GM10248 (cell line): ENCODE data around the gene GRM4.

Source experiments
- CTCF ChIA-PET: fragments of 300-600 bp; sonication (Branson Sonifier 250); formaldehyde crosslinking; extraction: SDS; loops from one replicate; lab custom pipeline; 2021; ENCODE audit warnings: antibody characterized with exemption; lab: Yijun Ruan, JAX
- POLR2A ChIA-PET: fragments of 350-650 bp; sonication (Branson Sonifier 250); formaldehyde crosslinking; extraction: SDS; loops from one replicate; lab custom pipeline; 2020; ENCODE audit warnings: antibody characterized with exemption; lab: Yijun Ruan, JAX
- DNase-seq: peaks from one replicate; pipeline ENCODE4 v3.0.0; 2012; ENCODE audit errors: extremely low spot score
- CTCF ChIP-seq: IDR thresholded peaks from 2 replicates; pipeline ENCODE4 v1.5.1; 2012; ENCODE audit warnings: mild to moderate bottlenecking, low read depth; ENCODE audit errors: extremely low read depth, missing control alignments, control extremely low read depth

GRM4 gene

DNA sequence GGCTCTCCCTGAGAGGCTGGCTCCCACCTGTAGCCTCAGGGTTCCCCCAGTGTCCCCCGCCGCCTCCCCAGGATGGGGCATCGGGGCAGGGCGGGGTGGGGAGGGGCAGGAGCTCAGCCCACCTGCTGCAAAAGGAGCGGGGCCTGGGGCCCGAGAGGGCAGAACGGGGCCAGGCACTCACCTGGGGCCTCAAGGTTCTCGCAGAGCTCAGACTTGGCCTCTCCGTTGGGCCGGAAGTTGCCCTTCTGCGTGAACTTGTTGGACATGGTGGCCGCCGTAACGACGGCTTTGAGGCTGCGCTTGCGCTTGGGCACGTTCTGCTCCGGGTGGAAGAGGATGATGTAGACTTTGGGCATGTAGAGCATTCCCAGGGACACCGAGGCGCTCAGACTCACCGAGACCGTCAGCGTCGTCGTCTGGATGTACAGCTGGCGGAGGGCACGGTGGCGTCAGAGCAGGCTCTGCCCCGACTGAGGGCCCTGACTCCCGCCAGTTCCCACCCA lies 117.9 kb downstream of the GRM4 start:
- TF ChIP-seq CTCF = no peak
- DNase-seq = no peak
- POLR2A ChIA-PET = interaction anchor here (0.6 kb wide), 1 partner anchor 962 kb away, joined by 3 read pairs; no protein-coding TSS in a partner anchor
- CTCF ChIA-PET = interaction anchor here (0.8 to 4.3 kb wide), 13 partner anchors 10 to 448 kb away, joined by 3 to 80 read pairs (median 3); partner anchors contain the start of gene BAK1

DNA sequence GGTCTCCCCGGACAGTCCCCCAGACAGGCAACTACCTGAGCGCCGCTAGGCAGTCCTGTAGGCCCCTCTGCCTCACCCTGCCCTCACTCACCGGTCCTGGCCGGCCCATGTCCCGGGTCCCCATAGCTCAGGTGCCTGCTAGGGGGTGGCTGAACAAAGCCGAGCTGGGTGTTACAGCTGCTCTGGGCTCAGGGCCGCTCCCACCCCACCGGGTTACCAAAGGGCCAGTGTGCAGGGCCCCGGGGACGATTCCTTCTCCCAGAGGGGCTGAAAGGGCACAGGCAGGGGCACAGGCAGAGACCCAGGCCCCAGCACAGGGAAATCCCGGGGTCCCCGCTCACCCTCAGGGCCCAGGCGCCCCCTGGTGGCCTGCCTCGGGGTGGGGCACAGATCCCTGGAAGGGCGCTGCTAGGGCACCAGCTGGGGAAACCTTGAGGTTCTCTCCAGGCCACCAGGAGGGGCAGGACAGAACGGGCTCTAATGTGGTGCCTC lies 118.4 kb downstream of the GRM4 start:
- peak; percentile 79 for DNase-seq
- ChIA-PET POLR2A (no interaction called here), CTCF (interaction anchor here (0.6 to 4.3 kb wide), 18 partner anchors 10 to 448 kb away, joined by 3 to 80 read pairs (median 3); partner anchors contain the start of gene BAK1)
- TF ChIP-seq CTCF = peak; percentile 64

DNA sequence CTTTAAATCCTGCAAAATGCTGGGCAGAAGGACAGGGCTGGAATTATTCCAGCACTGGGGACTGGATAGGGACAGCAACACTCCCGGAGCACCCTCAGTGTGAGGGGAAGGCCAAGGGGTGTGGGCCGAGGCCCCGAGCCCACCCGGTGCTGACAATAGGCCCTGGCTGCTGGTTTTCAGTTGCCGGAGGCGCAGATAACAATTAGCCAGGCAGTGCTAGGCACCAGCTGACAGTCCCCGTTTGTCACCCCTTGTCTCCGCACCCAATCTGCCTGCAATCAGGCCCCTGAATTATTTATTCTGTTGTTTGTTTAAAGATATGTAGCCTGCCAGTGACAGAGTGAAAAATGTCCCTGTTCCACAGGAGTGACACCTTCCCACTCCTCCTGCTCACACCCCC lies 120.0 kb downstream of the GRM4 start:
- no peak for DNase-seq
- POLR2A ChIA-PET = no interaction called here
- CTCF ChIA-PET = interaction anchor here (0.9 to 4.3 kb wide), 2 partner anchors 9 to 254 kb away, joined by 4 to 80 read pairs; no protein-coding TSS in a partner anchor
- no peak for TF ChIP-seq CTCF

DNA sequence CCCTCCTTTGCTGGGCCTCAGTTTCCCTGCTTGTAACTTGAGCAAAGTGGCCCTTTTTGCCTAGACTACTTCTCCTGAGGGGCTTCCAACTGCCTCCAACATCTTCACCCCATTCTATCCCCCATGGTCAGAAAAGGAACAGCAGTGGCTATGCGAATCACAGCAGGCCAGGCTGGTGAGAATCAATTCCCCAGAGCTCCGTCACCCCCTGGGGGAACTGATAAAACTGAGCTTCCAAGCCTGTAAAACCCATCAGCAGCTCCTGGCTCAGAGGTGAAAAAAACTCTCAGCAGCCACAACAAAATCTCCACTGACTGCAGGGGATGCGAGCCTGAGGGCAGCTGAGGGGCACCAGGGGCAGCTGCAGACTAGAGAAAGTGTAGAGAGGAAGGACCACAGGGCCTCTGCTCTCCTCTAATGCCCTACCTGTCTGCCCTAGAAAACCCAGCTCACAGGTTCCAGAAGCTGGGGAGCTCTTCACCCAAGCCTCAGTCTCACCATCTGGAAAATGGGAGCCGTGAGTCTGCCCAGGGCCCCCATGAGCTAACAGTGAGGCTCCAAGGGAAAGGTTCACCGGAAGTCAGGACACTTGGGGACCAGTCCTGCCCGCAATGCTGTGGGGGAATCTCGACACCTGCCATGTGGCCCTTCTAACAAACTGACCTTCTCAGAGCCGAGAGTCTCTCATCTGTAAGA lies 120.6 kb downstream of the GRM4 start:
- ChIA-PET CTCF (interaction anchor here (0.9 kb wide), 1 partner anchor 9 kb away, joined by 4 read pairs; no protein-coding TSS in a partner anchor), POLR2A (no interaction called here)
- no peak for DNase-seq
- no peak for TF ChIP-seq CTCF

DNA sequence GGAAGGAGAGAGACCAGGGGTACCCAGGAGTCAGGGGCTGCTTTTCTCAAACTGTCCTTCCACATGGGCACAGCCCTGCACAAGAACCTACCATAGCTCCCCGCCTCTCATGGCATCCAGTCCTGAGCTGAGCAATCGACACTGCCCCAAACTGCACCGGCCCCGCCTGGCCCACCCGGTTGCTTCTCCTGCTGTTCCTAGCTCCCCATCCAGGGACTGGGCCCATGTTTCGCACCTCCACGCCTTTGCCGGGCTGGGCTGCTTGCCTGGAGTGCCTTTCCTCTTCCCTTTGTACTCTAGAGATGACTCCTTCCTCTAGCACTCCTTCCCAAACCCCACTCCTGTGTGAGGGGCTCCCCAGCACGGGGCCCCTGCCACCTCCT lies 123.0 kb downstream of the GRM4 start:
- POLR2A ChIA-PET = no interaction called here
- CTCF ChIA-PET = interaction anchor here (1.6 kb wide), 1 partner anchor 252 kb away, joined by 4 read pairs; no protein-coding TSS in a partner anchor
- no peak for TF ChIP-seq CTCF
- no peak for DNase-seq

- no peak for DNase-seq
- ChIA-PET POLR2A (no interaction called here), CTCF (no interaction called here)
- no peak for TF ChIP-seq CTCF
These were observed 123.5 kb downstream of the GRM4 start for GRCh38 chr6:34022250-34022872.
